ENCODE measurements around the gene GNPDA2. TPM values are rescaled to one million over a fixed set of nuclear protein-coding genes. Genes with fewer than 3 reads are reported as not detected.

Gene GNPDA2
- 10 to 100 TPM; 10.4 to 20.1 (median 12.5) TPM for total RNA-seq
- polyA plus RNA-seq, result 10 to 100 TPM in 1 of 2 donors, 1 to 10 TPM in 1; 9.2 to 11.9 TPM
- long read RNA-seq, donor 1, partial matches to known transcripts, result 3 of 12 reads
- long read RNA-seq, donor 1, other reads (novel, unspliced or antisense), result 3 of 12 reads
- long read RNA-seq, donor 2, transcript GNPDA2-201 (7 exons, 1,930 nt), result major isoform, 12 of 17 reads
- long read RNA-seq, donor 2, partial matches to known transcripts, result 2 of 17 reads
- long read RNA-seq, donor 2, other reads (novel, unspliced or antisense), result 2 of 17 reads
- long read RNA-seq, donor 3, full-length matches to known transcripts, result 27 of 35 reads
- long read RNA-seq, donor 3, partial matches to known transcripts, result 3 of 35 reads
- long read RNA-seq, donor 3, other reads (novel, unspliced or antisense), result 5 of 35 reads

GRCh38 chr4:44726038-44726871 is at the start of gene GNPDA2:
Gene GNPDA2 (minus strand): TSS chr4:44726556. CDS start chr4:44722207, 4,349 bp downstream.
- Histone ChIP-seq H3K4me3 (peak within 1 kb of the TSS; percentile 52 to 91 (median 86)), H3K27ac (peak within 1 kb of the TSS; percentile 61 to 92 (median 88)), H3K36me3 (no peaks in the 10 kb centered on the region), H3K4me1 (peaks cover 0 to 46% (median 30%) of the 10 kb centered on the region in 9 donors), H3K27me3 (no peaks in the 10 kb centered on the region), H3K9me3 (no peaks in the 10 kb centered on the region)
- WGBS, 2 donors, result 0 to 1% methylated on average over 64 to 65 of the region's 65 CpGs
- peak; percentile 91 to 92 for DNase-seq
- peak in 7 of 9 donors; percentile 7 to 49 (median 24) for TF ChIP-seq CTCF (IDR thresholded peaks at IDR 0.05)
- intact Hi-C loops (cut with DNase I), result loop anchor here in 3 of 10 donors (2.0 to 5.0 kb wide), 2 partner anchors 47 to 49 kb away; partner anchors contain the start of gene GUF1 (in 3 of the 3)
- peak; percentile 97 to 99 (median 98) for ATAC-seq

- no peak for TF ChIP-seq CTCF (IDR thresholded peaks at IDR 0.05)
- Histone ChIP-seq H3K27me3 (no peaks in the 10 kb centered on the region), H3K27ac (no peak overlapping the region), H3K36me3 (no peaks in the 10 kb centered on the region), H3K4me1 (peaks cover 0 to 10% (median 0%) of the 10 kb centered on the region in 9 donors), H3K9me3 (peaks cover 0 to 24% (median 8%) of the 10 kb centered on the region in 11 donors), H3K4me3 (no peak overlapping the region)
- 87 to 91% methylated on average over 6 of the region's 6 CpGs for WGBS, 2 donors
- ATAC-seq, result no peak
- no peak for DNase-seq
- intact Hi-C loops (cut with DNase I), result no loop called here
Measured at GRCh38 chr4:44772340-44772739, 46.0 kb upstream of the GNPDA2 start.

GRCh38 chr4:44771789-44772188 is 45.4 kb upstream of the GNPDA2 start:
- Histone ChIP-seq H3K27ac (no peak overlapping the region), H3K4me1 (peaks cover 0 to 10% (median 0%) of the 10 kb centered on the region in 9 donors), H3K27me3 (no peaks in the 10 kb centered on the region), H3K9me3 (peaks cover 0 to 24% (median 8%) of the 10 kb centered on the region in 11 donors), H3K4me3 (no peak overlapping the region), H3K36me3 (no peaks in the 10 kb centered on the region)
- DNase-seq (no peak), ATAC-seq (no peak)
- WGBS, 2 donors, result 77 to 91% methylated on average over 1 of the region's 1 CpG
- intact Hi-C loops (cut with DNase I), result no loop called here
- TF ChIP-seq CTCF (IDR thresholded peaks at IDR 0.05), result no peak

- Histone ChIP-seq H3K27ac (no peak overlapping the region), H3K4me3 (no peak overlapping the region), H3K36me3 (no peaks in the 10 kb centered on the region), H3K9me3 (no peaks in the 10 kb centered on the region), H3K27me3 (peaks cover 0 to under 1% (median 0%) of the 10 kb centered on the region in 7 donors), H3K4me1 (peaks cover 0 to 10% (median 0%) of the 10 kb centered on the region in 9 donors)
- no peak for ATAC-seq
- TF ChIP-seq CTCF (IDR thresholded peaks at IDR 0.05), result no peak
- DNase-seq, result no peak
- intact Hi-C loops (cut with DNase I), result loop anchor here in 6 of 10 donors (5.0 to 10.0 kb wide), 5 partner anchors 158 to 1508 kb away; no protein-coding TSS in a partner anchor
Measured at GRCh38 chr4:44766453-44766852, 40.1 kb upstream of the GNPDA2 start.

Measured in heart right ventricle (tissue), 16 donors.